Stimulated activated CD8-positive, alpha-beta memory T cell treated with anti-CD3 and anti-CD28 coated beads, Interleukin-15, amount 100 ng/mL, for 48 hours (primary cell): Measurements from ENCODE around the gene TMEM163.

Source experiments
- DNase-seq, 2 donors: peaks; one replicate each; pipeline ENCODE4 v3.0.0-alpha.2; 2020; ENCODE audit warnings: low read depth in 2 of 2

Gene TMEM163

DNA sequence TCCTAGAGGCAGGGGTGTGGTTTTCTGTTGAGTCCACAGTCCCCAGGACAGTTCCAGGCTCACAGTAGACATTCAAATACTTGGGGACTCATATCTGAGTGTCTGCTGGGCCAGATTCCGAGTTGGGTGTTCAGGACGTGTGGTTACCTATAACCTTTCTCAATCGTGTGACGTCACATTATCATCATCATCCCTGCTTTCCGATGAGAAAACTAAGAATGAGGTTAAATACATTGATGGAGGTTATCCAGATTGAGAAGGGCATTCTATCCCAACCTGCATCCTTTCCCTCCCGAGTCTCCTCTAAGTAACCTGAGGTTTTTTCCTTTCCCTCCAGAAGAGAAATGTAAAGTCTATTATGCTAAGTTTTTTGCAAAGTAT, 260.3 kb downstream of the TMEM163 start:
- no peak for DNase-seq

GRCh38 chr2:134457765-134458472, 260.9 kb downstream of the TMEM163 start:
- no peak for DNase-seq

- no peak for DNase-seq
Observed at GRCh38 chr2:134457353-134457752, 261.4 kb downstream of the TMEM163 start.

GRCh38 chr2:134455426-134455825, 263.4 kb downstream of the TMEM163 start:
- no peak for DNase-seq

GRCh38 chr2:134454931-134455330, 263.9 kb downstream of the TMEM163 start:
- no peak for DNase-seq

GRCh38 chr2:134454426-134454825, 264.4 kb downstream of the TMEM163 start:
- DNase-seq: no peak

DNA sequence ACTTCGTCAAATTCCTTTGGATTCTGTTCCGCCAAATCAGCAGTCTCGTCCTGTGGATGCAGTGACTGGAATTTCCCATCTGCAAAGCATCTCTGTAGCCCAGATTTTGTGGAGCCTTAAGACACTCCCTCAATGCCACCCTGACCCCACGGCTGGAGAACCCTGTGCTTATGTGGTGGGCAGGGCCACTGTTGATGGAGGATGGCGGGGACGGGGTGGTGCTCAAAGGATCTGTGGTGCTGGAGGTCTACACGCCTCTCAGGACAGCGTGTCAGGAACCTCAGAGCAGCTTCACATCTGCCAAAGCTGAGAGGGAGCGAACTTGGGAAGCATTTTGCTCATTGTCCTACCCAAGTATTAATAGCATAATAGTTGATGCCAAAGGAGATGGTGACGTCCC, 264.8 kb downstream of the TMEM163 start:
- no peak for DNase-seq

DNA sequence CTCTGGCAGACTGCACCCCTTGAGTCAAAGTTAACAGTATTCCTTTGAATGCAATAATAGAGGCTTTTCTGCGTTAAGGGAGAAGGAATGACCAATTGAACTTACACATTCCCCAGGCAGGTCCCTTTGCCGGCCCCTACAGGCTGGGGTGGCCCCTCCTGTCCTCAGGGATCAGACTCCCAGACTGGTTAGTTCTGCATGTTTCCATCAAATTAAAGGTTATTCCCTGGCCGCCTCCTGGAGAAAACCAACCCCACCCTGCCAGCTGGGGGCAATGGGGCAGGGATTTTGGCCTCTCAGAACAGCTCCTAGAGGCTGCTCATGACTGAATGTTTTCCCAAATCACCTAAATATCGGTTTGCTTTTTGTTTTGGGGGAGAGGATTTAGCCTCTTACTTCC, 265.3 kb downstream of the TMEM163 start:
- DNase-seq: no peak

- DNase-seq: no peak
Observed at GRCh38 chr2:134452042-134452733, 266.6 kb downstream of the TMEM163 start.

DNA sequence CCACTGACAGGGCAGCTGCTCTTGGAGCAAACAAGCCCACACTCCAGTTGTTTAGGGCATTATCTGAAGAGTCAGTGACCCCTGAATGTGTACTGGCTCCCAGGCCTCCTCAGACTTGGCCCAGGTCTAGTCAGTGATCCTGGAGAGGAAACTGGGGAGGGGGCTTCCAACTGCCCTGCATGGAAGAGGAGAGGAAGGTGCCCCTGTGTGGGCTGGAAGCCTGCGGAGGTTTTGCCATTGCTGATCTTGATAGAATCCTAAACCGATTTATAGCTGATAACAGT, 267.5 kb downstream of the TMEM163 start:
- no peak for DNase-seq

- DNase-seq: no peak
Observed at GRCh38 chr2:134449751-134450513, 268.9 kb downstream of the TMEM163 start.

- no peak for DNase-seq
Observed at GRCh38 chr2:134449157-134449556, 269.6 kb downstream of the TMEM163 start.

DNA sequence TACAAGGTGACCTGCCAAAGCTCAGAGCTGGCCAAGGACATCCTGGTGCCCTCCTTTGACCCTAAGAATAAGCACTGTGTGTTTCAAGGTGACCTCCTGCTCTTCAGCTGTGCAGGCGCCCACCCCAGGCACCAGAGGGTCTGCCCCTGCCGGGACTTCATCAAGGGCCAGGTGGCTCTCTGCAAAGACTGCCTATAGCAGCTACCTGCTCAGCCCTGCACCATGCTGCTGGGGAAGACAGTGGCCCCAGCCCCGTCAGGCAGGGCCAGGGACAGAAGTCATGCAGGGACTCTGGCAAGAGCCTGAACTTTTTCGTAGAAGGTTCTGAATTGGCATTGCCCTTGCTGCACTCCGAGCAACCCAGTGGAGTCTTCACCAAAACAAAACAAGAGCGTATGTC, 270.1 kb downstream of the TMEM163 start:
- no peak for DNase-seq

DNA sequence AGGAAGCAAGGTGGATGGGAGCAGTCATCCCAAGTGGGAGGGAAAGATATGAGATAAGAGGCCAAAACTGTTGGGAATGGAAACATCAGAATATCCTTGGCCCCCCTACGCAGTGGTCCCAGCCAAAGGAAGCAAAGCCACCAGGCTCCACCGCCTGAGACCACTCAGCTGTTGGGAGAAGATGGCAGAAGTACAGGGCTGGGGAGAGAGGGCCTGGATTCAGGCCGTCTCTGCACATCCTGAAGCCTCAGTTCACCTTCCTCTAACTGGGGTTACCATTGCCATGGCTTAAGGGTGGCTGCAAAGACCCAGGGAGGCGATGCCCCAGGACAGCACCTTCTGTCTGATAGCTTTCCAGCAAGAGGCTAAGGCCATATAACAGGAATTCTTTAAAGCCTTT, 271.1 kb downstream of the TMEM163 start:
- DNase-seq: no peak

DNA sequence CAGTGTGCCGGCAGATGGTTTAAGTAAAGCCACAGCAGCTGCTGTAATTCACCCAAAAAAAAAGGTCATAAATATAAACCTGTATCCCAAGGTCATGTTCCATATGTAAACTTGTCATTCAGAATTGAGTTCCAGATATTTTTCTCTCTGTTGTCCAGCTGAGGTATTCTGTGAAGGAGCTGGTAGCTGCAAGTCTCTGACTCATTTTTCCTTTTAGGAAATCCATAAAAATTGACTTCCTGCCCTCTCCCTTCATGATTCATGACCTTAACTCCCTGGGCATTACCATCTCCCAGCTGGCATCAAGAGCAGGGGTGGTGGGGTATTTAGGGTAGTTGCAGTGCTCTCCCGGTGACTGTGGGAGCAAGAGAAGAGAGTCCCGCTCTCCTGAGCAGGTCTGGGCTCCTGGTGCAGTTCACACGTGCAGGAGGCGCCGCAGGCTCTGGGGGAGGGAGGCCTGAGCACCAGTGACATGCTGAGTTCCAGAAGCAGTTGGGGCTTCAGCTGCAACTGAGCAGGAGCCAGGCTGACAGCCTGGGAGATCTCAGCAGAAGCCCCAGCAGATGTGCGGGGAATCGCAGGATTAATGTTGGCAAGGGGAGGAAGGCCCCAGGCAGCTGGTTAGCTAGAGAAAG, 272.3 kb downstream of the TMEM163 start:
- DNase-seq: no peak

GRCh38 chr2:134445985-134446382, 272.8 kb downstream of the TMEM163 start:
- DNase-seq: no peak

DNA sequence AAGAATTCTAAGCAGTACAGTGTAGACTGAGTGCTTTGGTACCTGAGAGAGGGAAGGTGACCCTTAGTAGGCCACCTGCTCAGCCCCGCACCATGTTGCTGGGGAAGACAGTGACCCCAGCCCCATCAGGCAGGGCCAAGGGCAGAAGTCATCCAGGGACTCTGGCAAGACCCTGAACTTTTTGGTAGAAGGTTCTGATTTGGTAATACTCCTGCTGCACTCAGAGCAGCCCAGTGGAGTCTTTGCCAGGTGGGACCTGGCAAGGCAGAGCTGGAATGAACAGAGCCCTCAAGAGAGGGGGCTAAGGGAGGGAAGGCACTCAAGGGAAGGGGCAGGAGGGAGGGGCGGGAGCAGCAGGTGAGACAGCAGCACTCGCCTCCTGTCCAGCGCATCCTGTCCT, 273.7 kb downstream of the TMEM163 start:
- DNase-seq: no peak

DNA sequence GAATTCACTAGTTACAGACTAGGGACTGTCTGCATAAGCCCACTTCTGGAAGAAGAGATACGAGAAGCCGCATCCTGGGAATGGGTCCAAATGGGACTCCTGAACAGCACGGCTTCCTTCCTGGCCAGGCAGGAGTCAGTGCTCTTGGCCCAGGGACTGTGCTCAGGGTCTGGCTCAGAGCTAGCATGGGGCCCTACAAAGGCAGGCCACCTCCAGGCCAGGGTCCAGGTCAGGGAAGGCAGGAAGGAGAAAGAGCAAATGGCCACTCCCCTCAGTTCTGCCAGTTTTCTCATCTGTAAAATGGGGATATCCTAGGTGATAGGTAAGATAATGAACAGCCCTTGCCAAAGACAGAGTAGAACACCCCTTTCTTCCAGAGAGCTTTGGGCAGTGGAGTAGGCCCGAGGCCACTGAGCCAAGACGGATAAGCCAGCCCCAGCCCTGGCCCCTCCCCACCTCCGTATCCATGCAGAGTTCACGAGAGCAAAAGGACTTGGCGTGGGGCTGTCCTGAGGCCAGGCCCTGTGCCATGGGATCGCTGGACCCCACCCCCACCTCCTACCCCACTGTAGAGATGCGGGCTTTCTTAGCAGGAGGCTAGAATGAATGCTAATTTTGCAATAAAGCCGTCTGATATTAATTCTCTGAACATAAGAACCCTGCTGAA, 274.9 kb downstream of the TMEM163 start:
- DNase-seq: no peak

DNA sequence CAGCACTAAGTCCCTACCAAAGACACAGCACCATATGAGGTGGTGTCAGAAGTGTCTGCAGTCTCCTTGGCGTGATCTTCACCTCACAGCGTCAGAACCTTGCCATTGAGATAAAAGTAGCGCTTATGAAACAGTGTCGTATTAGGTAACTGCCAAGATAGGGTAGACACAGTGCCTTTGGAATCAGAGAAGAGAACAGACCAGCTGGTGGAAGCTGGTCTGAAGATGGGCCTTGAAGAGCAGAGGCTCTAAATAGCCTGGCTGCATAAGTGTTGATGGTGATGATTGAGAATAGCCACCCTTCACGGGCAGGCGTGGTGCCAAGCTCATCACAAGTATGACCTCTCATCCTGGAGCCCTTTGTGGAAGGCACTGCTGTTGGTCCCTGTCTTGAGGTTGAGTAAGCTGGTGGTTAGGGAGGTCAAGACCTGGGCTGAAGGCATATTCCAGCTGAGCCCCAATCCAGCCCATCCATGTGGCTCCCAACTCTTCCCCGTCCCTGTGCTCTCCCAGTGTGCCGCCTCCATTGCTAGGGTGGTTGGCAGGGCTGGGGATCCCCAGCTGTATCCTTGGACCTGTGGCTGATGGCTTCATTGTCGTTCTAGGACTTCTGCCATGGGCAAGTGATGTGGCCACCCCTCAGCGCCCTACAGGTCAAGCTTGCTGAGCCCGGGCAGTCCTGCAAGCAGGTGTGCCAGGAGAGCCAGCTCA, 277.5 kb downstream of the TMEM163 start:
- no peak for DNase-seq

DNA sequence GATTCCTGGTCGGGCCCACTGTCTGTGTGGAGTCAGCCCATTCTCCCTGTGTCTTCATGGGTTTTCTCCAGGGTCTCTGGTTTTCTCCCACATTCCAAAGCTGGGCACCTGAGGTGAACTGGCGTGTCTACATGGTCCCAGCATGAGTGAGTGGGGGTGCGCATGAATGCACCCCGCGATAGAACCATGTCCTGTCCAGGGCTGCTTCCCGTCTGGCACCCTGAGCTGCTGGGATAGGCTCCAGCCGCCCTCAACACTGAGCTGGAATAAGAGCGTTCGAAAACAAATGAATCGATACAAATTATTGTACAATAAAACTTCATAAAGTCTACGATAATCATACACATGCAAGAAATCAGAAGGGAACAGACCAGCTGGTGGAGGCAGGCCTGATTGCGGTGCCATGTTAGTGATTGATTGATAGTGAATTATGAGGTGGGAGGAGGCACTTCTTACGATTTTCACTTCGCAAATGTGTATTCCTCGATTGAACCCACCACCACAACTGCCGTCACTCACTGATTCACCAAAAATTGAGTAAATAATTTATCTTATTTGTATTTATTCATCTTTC, 278.4 kb downstream of the TMEM163 start:
- DNase-seq: no peak

- no peak for DNase-seq
Observed at GRCh38 chr2:134438371-134438770, 280.4 kb downstream of the TMEM163 start.
